Osteocyte (in vitro differentiated cells): ENCODE measurements around the gene RBM33. TPM values are rescaled to one million over a fixed set of nuclear protein-coding genes. Genes with fewer than 3 reads are reported as not detected.

Experiments used
- DNase-seq: peaks from one replicate; pipeline ENCODE4 v3.0.0; 2021; ENCODE audit warnings: mixed read lengths; ENCODE audit not compliant: unreplicated experiment; ENCODE audit errors: extremely low spot score
- H3K27ac Mint-ChIP-seq: one replicate; pipeline ENCODE4 v1.8.0; 2021; ENCODE audit warnings: mild to moderate bottlenecking, mixed read lengths; ENCODE audit not compliant: unreplicated experiment
- H3K27me3 Mint-ChIP-seq: one replicate; pipeline ENCODE4 v1.8.0; 2021; ENCODE audit warnings: mixed read lengths; ENCODE audit not compliant: unreplicated experiment
- H3K36me3 Mint-ChIP-seq: one replicate; pipeline ENCODE4 v1.8.0; 2021; ENCODE audit warnings: mixed read lengths; ENCODE audit not compliant: unreplicated experiment
- H3K4me1 Mint-ChIP-seq: one replicate; pipeline ENCODE4 v1.8.0; 2021; ENCODE audit warnings: mixed read lengths; ENCODE audit not compliant: unreplicated experiment
- H3K4me3 Mint-ChIP-seq: one replicate; pipeline ENCODE4 v1.8.0; 2021; ENCODE audit warnings: mild to moderate bottlenecking, moderate library complexity, mixed read lengths; ENCODE audit not compliant: unreplicated experiment
- H3K9me3 Mint-ChIP-seq: one replicate; pipeline ENCODE4 v1.8.0; 2021; ENCODE audit warnings: mixed read lengths; ENCODE audit not compliant: unreplicated experiment
- CTCF ChIP-seq: fragments of 200-600 bp; sonication (generic); IDR thresholded peaks from 2 replicates; pipeline ENCODE4 v1.5.0; 2021; ENCODE audit warnings: antibody characterized with exemption, mild to moderate bottlenecking, moderate library complexity
- total RNA-seq: library from RNA; stranded (reverse); gene quantifications from 2 replicates; pipeline ENCODE4 v1.2.1, GENCODE V29; 2021

RBM33 gene
- total RNA-seq, 1 donor from 2014 or later: 52.4 TPM

GRCh38 chr7:155751409-155751808 is 106.9 kb downstream of the RBM33 start:
- H3K27me3 Mint-ChIP-seq: no peaks in the 10 kb centered on the region
- no peaks in the 10 kb centered on the region for H3K9me3 Mint-ChIP-seq
- no peak overlapping the region for H3K27ac Mint-ChIP-seq
- no peak for DNase-seq
- H3K4me3 Mint-ChIP-seq: no peak overlapping the region
- H3K36me3 Mint-ChIP-seq: peaks cover 13% of the 10 kb centered on the region
- TF ChIP-seq CTCF: no peak
- peaks cover 15% of the 10 kb centered on the region for H3K4me1 Mint-ChIP-seq

- Mint-ChIP-seq H3K9me3 (no peaks in the 10 kb centered on the region), H3K36me3 (peaks cover 12% of the 10 kb centered on the region), H3K27me3 (no peaks in the 10 kb centered on the region)
Observed at GRCh38 chr7:155752756-155753445, 108.4 kb downstream of the RBM33 start.

GRCh38 chr7:155753446-155753965 is 109.0 kb downstream of the RBM33 start:
- TF ChIP-seq CTCF: no peak
- Mint-ChIP-seq H3K9me3 (no peaks in the 10 kb centered on the region), H3K4me3 (no peak overlapping the region), H3K36me3 (peaks cover 12% of the 10 kb centered on the region), H3K4me1 (peaks cover 21% of the 10 kb centered on the region), H3K27ac (no peak overlapping the region), H3K27me3 (no peaks in the 10 kb centered on the region)
- DNase-seq: no peak

More at GRCh38 chr7:155752756-155753445, 108.4 kb downstream of the RBM33 start:
- peaks cover 15% of the 10 kb centered on the region for H3K4me1 Mint-ChIP-seq
- H3K4me3 Mint-ChIP-seq: no peak overlapping the region
- no peak for DNase-seq
- peak overlapping the region; percentile 23 for H3K27ac Mint-ChIP-seq
- TF ChIP-seq CTCF: no peak

GRCh38 chr7:155754165-155754564 is 109.7 kb downstream of the RBM33 start:
- H3K36me3 Mint-ChIP-seq: peaks cover 12% of the 10 kb centered on the region
- no peaks in the 10 kb centered on the region for H3K9me3 Mint-ChIP-seq
- H3K4me3 Mint-ChIP-seq: no peak overlapping the region
- H3K27me3 Mint-ChIP-seq: no peaks in the 10 kb centered on the region
- no peak for TF ChIP-seq CTCF
- H3K27ac Mint-ChIP-seq: no peak overlapping the region
- DNase-seq: no peak
- H3K4me1 Mint-ChIP-seq: peaks cover 22% of the 10 kb centered on the region

GRCh38 chr7:155755026-155755425 is 110.6 kb downstream of the RBM33 start:
- no peaks in the 10 kb centered on the region for H3K27me3 Mint-ChIP-seq
- H3K4me1 Mint-ChIP-seq: peaks cover 16% of the 10 kb centered on the region
- H3K4me3 Mint-ChIP-seq: no peak overlapping the region
- H3K36me3 Mint-ChIP-seq: peaks cover 17% of the 10 kb centered on the region
- no peak for DNase-seq
- H3K9me3 Mint-ChIP-seq: no peaks in the 10 kb centered on the region
- TF ChIP-seq CTCF: no peak
- H3K27ac Mint-ChIP-seq: no peak overlapping the region
